HG02943 (cell line): Measurements from ENCODE around the gene TPM2.
"Not testable (repeated sequence)": the region's sequence is repeated elsewhere in the genome, so short reads cannot be mapped to it uniquely, and the experiment has no call there.

Experiments used
- ATAC-seq: cut with Tn5 transposase; IDR thresholded peaks from one replicate; pipeline ENCODE4 v1.9.1; 2021; ENCODE audit warnings: mild to moderate bottlenecking, low read depth, moderate library complexity; ENCODE audit not compliant: unreplicated experiment

The TPM2 gene

DNA sequence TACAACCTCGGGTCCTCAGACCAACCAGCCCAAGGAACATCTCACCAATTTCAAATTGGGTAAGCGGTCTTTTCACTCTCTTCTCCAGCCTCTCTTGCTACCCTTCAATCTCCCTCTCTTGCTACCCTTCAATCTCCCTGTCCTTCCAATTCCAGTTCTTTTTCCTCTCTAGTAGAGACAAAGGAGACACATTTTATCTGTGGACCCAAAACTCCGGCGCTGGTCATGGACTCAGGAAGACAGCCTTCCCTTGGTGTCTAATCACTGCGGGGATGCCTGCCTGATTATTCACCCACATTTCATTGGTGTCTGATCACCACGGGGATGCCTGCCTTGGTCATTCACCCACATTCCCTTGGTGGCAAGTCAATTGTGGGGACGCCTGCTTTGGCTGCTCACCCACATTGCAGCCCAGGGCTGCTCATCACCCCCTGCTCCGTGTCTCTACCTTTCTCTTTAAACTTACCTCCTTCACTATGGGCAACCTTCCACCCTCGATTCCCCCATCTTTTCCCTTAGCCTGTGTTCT, 52.2 kb downstream of the TPM2 start:
- ATAC-seq, result not testable (repeated sequence)

DNA sequence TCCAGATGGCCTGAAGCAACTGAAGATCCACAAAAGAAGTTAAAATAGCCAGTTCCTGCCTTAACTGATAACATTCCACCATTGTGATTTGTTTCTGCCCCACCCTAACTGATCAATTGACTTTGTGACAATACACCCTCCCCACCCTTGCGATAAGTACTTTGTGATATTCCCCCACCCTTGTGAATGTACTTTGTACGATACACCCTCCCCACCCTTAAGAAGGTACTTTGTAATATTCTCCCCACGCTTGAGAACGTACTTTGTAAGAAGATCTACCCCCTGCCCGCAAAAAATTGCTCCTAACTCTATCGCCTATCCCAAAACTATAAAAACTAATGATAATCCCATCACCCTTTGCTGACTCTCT, 52.9 kb downstream of the TPM2 start:
- not testable (repeated sequence) for ATAC-seq

DNA sequence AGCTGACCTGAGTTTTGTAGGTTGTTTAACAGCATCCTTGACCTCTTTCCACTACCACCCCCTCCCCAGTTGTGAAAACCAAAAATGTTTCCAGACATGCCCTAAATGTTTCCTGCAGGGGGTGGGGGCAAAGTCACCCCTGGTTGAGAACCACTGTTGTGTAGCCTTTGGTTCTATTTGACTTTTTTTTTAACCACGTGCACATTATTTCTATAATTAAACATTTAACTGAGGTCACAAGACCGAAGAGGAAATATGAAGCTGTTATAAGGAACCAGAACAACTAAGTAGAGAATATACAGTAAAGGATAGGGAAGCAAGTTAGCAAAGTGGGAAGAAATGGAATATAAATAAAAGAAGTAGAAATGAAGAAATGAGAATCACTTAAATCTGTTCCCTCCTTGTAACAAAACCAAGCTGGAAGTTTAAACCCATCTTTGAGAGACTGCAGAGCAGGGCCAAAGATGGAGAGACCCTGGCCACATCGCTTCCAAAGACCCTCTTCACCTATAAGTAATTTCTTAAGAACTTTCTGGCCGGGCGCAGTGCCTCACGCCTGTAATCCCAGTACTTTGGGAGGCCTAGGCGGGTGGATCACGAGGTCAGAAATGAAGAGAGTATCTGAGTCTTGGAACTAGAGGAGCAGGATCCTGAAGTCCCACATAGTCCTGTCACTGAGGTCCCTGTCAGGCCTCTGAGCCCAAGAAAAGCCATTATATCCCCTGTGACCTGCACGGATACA, 53.4 kb downstream of the TPM2 start:
- no peak for ATAC-seq

DNA sequence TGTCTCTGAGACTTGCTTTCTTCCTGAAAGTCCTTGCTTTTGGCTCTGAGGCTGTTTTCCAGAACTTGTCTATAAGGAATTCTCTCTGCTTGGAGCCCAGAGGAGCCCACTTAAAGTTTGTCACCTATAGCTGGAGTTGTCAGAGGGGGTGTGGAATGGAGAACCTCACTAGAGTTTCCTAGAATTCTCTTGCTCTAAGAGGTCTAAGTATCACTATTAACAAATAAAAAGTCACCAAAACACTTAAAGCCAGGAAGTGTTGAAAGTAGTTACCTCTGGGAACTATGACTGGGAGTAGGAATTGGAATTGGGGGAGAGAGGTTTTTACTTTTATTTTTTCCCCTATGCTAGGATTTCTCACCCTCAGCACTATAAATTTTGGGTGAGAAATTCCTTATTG, 54.0 kb downstream of the TPM2 start:
- ATAC-seq, result no peak
